IMR-90 (cell line): ENCODE measurements around the gene CAMKMT. TPM values are rescaled to one million over a fixed set of nuclear protein-coding genes. Genes with fewer than 3 reads are reported as not detected.

Source experiments
- ATAC-seq: fragments of 200-7000 bp; cut with Tn5 transposase; 2 replicates; pipeline ENCODE4 v1.9.1; 2020; ENCODE audit warnings: low read depth, mild to moderate bottlenecking, moderate library complexity
- BruUV-seq: library from RNA; stranded (reverse); fragments of 400-500 nt; replicated peaks from 2 replicates; lab custom pipeline; 2021; lab: Mats Ljungman, UMichigan
- CTCF ChIA-PET: fragments of 300-600 bp; formaldehyde crosslinking; extraction: SDS; loops from one replicate; lab custom pipeline; 2021; ENCODE audit warnings: antibody characterized with exemption; lab: Yijun Ruan, JAX
- POLR2A ChIA-PET: fragments of 300-600 bp; sonication (Branson Sonifier 250); formaldehyde crosslinking; loops from one replicate; lab custom pipeline; 2022; ENCODE audit warnings: antibody characterized with exemption; ENCODE audit not compliant: unreplicated experiment; lab: Charles Lee
- DNase-seq: peaks from one replicate; pipeline ENCODE4 v3.0.0; 2013
- H2AFZ ChIP-seq: replicated peaks from 2 replicates; pipeline ENCODE3; 2013; ENCODE audit warnings: low read length, mild to moderate bottlenecking; ENCODE audit not compliant: poor library complexity
- H2AK5ac ChIP-seq: 2 replicates; pipeline ENCODE4 v1.6.1; 2013; ENCODE audit warnings: low read depth, low read length, inconsistent platforms
- H2AK9ac ChIP-seq: replicated peaks from 2 replicates; pipeline ENCODE3; 2013; ENCODE audit warnings: mild to moderate bottlenecking, low read depth, low read length, moderate library complexity; ENCODE audit not compliant: poor library complexity
- H2BK120ac ChIP-seq: 2 replicates; pipeline ENCODE4 v1.6.1; 2013; ENCODE audit warnings: low read depth, low read length, inconsistent platforms
- H2BK15ac ChIP-seq: 3 replicates; pipeline ENCODE4 v1.6.1; 2013; ENCODE audit warnings: low read depth, low read length, inconsistent platforms
- H2BK20ac ChIP-seq: 2 replicates; pipeline ENCODE4 v1.6.1; 2013; ENCODE audit warnings: low read depth, mild to moderate bottlenecking, inconsistent platforms, low read length, moderate library complexity
- H2BK5ac ChIP-seq: 2 replicates; pipeline ENCODE4 v1.6.1; 2013; ENCODE audit warnings: mild to moderate bottlenecking, low read depth, low read length, inconsistent platforms; ENCODE audit not compliant: poor library complexity, severe bottlenecking
- H3K14ac ChIP-seq: replicated peaks from 2 replicates; pipeline ENCODE4 v1.6.1; 2013; ENCODE audit warnings: low read depth, low read length, inconsistent platforms
- H3K18ac ChIP-seq: 2 replicates; pipeline ENCODE4 v1.6.1; 2013; ENCODE audit warnings: low read depth, low read length, control low read depth
- H3K23ac ChIP-seq: 2 replicates; pipeline ENCODE4 v1.6.1; 2013; ENCODE audit warnings: low read depth, low read length, inconsistent platforms
- H3K27ac ChIP-seq: 2 replicates; pipeline ENCODE4 v1.5.1; 2013; ENCODE audit warnings: mild to moderate bottlenecking, control low read depth, low read length; ENCODE audit not compliant: insufficient read depth
- H3K27me3 ChIP-seq: 2 replicates; pipeline ENCODE4 v1.6.1; 2013; ENCODE audit warnings: low read length; ENCODE audit not compliant: control insufficient read depth, insufficient read depth
- H3K36me3 ChIP-seq: 2 replicates; pipeline ENCODE4 v1.6.1; 2013; ENCODE audit warnings: low read length, mixed read lengths; ENCODE audit not compliant: control insufficient read depth, insufficient read depth
- H3K4ac ChIP-seq: 2 replicates; pipeline ENCODE4 v1.6.1; 2013; ENCODE audit warnings: low read depth, low read length, inconsistent platforms
- H3K4me1 ChIP-seq: 2 replicates; pipeline ENCODE4 v1.6.1; 2013; ENCODE audit warnings: low read length, mixed read lengths; ENCODE audit not compliant: control insufficient read depth, insufficient read depth
- H3K4me2 ChIP-seq: 2 replicates; pipeline ENCODE4 v1.6.1; 2013; ENCODE audit warnings: low read depth, mild to moderate bottlenecking, control low read depth, low read length, moderate library complexity
- H3K4me3 ChIP-seq: 2 replicates; pipeline ENCODE4 v1.5.1; 2013; ENCODE audit warnings: low read depth, mild to moderate bottlenecking, control low read depth, low read length, moderate library complexity; ENCODE audit not compliant: insufficient read depth
- H3K56ac ChIP-seq: 2 replicates; pipeline ENCODE4 v1.6.1; 2013; ENCODE audit warnings: low read length, inconsistent platforms; ENCODE audit not compliant: insufficient read depth; ENCODE audit errors: extremely low read depth
- H3K79me1 ChIP-seq, 2 experiments: 2 replicates each; pipeline ENCODE4 v1.6.1; 2013; ENCODE audit warnings: low read length in 2 of 2, inconsistent platforms in 1 of 2, low read depth in 1 of 2
- H3K9ac ChIP-seq: 2 replicates; pipeline ENCODE4 v1.6.1; 2013; ENCODE audit warnings: low read depth, low read length, control low read depth
- H3K9me1 ChIP-seq: 2 replicates; pipeline ENCODE4 v1.6.1; 2013; ENCODE audit warnings: low read length, inconsistent platforms; ENCODE audit not compliant: insufficient read depth
- H3K9me3 ChIP-seq: 2 replicates; pipeline ENCODE4 v1.6.1; 2013; ENCODE audit warnings: low read length; ENCODE audit not compliant: control insufficient read depth, insufficient read depth
- H4K20me1 ChIP-seq: 2 replicates; pipeline ENCODE4 v1.6.1; 2013; ENCODE audit warnings: low read length, inconsistent platforms; ENCODE audit not compliant: insufficient read depth
- H4K5ac ChIP-seq: 2 replicates; pipeline ENCODE4 v1.6.1; 2013; ENCODE audit warnings: mild to moderate bottlenecking, low read depth, low read length, control low read depth
- H4K8ac ChIP-seq, 2 experiments: 2 replicates each; pipeline ENCODE4 v1.6.1; 2013; ENCODE audit warnings: low read depth in 2 of 2, low read length in 2 of 2, control low read depth in 1 of 2, inconsistent platforms in 1 of 2
- H4K91ac ChIP-seq: 2 replicates; pipeline ENCODE4 v1.6.1; 2013; ENCODE audit warnings: low read depth, low read length, inconsistent platforms; ENCODE audit not compliant: insufficient read depth
- BHLHE40 ChIP-seq: fragments of 150-350 bp; IDR thresholded peaks from 2 replicates; pipeline ENCODE4 v1.6.1; 2016; ENCODE audit warnings: mild to moderate bottlenecking, low read depth, low read length
- CEBPB ChIP-seq: IDR thresholded peaks from 2 replicates; pipeline ENCODE4 v1.6.1; 2012; ENCODE audit warnings: low read depth, low read length, improper control_type of control experiment
- CHD1 ChIP-seq: IDR thresholded peaks from 2 replicates; pipeline ENCODE4 v1.6.1; 2012; ENCODE audit warnings: low read depth, low read length, improper control_type of control experiment
- ELK1 ChIP-seq: fragments of 150-350 bp; IDR thresholded peaks from 2 replicates; pipeline ENCODE4 v1.6.1; 2016; ENCODE audit warnings: low read depth, mild to moderate bottlenecking, low read length, moderate library complexity, borderline replicate concordance
- FOS ChIP-seq: fragments of 150-350 bp; IDR thresholded peaks from 2 replicates; pipeline ENCODE4 v1.6.1; 2016; ENCODE audit warnings: low read depth, low read length
- MAFK ChIP-seq: IDR thresholded peaks from 2 replicates; pipeline ENCODE4 v1.6.1; 2012; ENCODE audit warnings: low read depth, low read length, improper control_type of control experiment
- MAZ ChIP-seq: IDR thresholded peaks from 2 replicates; pipeline ENCODE4 v1.6.1; 2012; ENCODE audit warnings: low read depth, mild to moderate bottlenecking, low read length, improper control_type of control experiment, moderate library complexity, borderline replicate concordance
- MXI1 ChIP-seq: IDR thresholded peaks from 2 replicates; pipeline ENCODE4 v1.6.1; 2012; ENCODE audit warnings: low read depth, mild to moderate bottlenecking, low read length, moderate library complexity, borderline replicate concordance
- NFE2L2 ChIP-seq: fragments of 150-350 bp; IDR thresholded peaks from 2 replicates; pipeline ENCODE4 v1.6.1; 2016; ENCODE audit warnings: low read depth, mild to moderate bottlenecking, low read length
- POLR2A ChIP-seq: IDR thresholded peaks from 2 replicates; pipeline ENCODE4 v1.6.1; 2012; ENCODE audit warnings: mild to moderate bottlenecking, low read depth, low read length
- RCOR1 ChIP-seq: IDR thresholded peaks from 2 replicates; pipeline ENCODE4 v1.6.1; 2012; ENCODE audit warnings: mild to moderate bottlenecking, low read length, improper control_type of control experiment; ENCODE audit not compliant: insufficient replicate concordance
- RFX5 ChIP-seq: IDR thresholded peaks from 2 replicates; pipeline ENCODE4 v1.8.0; 2012; ENCODE audit warnings: low read depth, mild to moderate bottlenecking, low read length, moderate library complexity
- USF2 ChIP-seq: fragments of 150-350 bp; IDR thresholded peaks from 2 replicates; pipeline ENCODE4 v1.6.1; 2017; ENCODE audit warnings: mild to moderate bottlenecking, antibody characterized with exemption, low read length, low read depth
- WGBS, 2 experiments: methylation state at CpG; one replicate each; pipeline versions ENCODE4 v1.1.5 to v1.1.7; 2013; ENCODE audit warnings: missing lambda C conversion rate in 2 of 2; ENCODE audit not compliant: insufficient read length in 1 of 2; ENCODE audit errors: extremely low coverage in 2 of 2; 5-methylcytosine and 5-hydroxymethylcytosine counted together
- dilution Hi-C: fragments of 300-500 bp; cut with HindIII; formaldehyde crosslinking; loops from one replicate; pipeline ENCODE4 v1.14.3; 2018; ENCODE audit warnings: low sequenced_read_pairs; ENCODE audit not compliant: unreplicated experiment
- in situ Hi-C: fragments of 300-500 bp; cut with MboI; formaldehyde crosslinking; loops from 3 replicates; pipeline ENCODE4 v1.14.3; 2019; ENCODE audit warnings: low sequenced_read_pairs, inconsistent platforms, mixed read lengths
- intact Hi-C: fragments of 100-400 bp; cut with micrococcal nuclease; formaldehyde crosslinking; loops from 2 replicates; pipeline ENCODE4 v1.10.0; 2022
- polyA plus RNA-seq, 3 experiments: library from polyadenylated mRNA; depleted of rRNA; stranded (reverse); fragments of >200 nt; gene quantifications; 2 replicates each; pipeline ENCODE4 v1.2.3, GENCODE V29; 2012; ENCODE audit warnings: low replicate concordance in 1 of 3
- total RNA-seq: library from RNA; depleted of rRNA; stranded (reverse); fragments of >200 nt; gene quantifications from 2 replicates; pipeline ENCODE4 v1.2.3, GENCODE V29; 2012
- TF ChIP-seq, protein P1 (sequence below): conservative IDR thresholded peaks from 2 replicates; pipeline ENCODE4 v1.5.1; 2012; ENCODE audit warnings: mild to moderate bottlenecking, low read depth, low read length, improper control_type of control experiment

Gene CAMKMT
- total and polyA plus RNA-seq, 2 of the 4 experiments (the other 2 are of a cell fraction): 4.4 to 6.8 TPM

DNA sequence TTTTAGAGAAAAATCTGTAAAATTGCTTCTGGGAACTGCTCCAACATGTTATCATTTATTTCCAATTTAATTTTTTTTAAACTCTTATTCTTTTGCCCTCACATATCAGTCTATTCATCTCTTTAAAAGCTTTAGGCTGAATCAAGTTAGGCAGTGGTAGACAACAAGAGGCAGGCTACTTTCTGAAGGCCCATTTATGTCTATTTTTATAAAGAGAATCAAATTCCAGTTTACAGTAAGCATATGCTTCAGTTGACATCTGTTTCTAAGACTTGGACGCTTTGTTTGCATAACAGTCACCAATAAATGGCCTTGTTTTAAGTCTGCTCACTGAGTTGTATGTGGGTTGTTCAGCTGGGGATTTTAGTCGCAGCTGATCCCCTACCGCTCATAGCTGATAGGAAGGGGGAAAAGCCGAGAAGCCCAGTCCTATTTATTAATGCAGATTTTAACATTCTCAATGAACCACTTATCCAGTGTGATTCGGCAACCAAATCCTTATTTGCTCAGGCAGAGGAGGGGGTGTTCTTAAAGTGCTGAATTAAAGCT lies 319.3 kb downstream of the CAMKMT start:
- no peak overlapping the region for H2AK9ac ChIP-seq
- H2AK5ac ChIP-seq: no peak overlapping the region
- POLR2A ChIA-PET: interaction anchor here (0.7 kb wide), 1 partner anchor 8 kb away, joined by 3 read pairs; no protein-coding TSS in a partner anchor
- H3K9me3 ChIP-seq: no peaks in the 10 kb centered on the region
- no peaks in the 10 kb centered on the region for H3K36me3 ChIP-seq
- H3K4me3 ChIP-seq: no peak overlapping the region
- H3K4me2 ChIP-seq: no peak overlapping the region; the same call in 1 of the 2 replicates
- in situ Hi-C loops (no loop called here), intact Hi-C loops (no loop called here), dilution Hi-C loops (no loop called here)
- no peak overlapping the region for H2BK5ac ChIP-seq
- no peak overlapping the region for H3K56ac ChIP-seq
- TF ChIP-seq MAFK (no peak), RCOR1 (no peak), MAZ (no peak), CHD1 (no peak), USF2 (no peak), ELK1 (no peak), RFX5 (no peak), NFE2L2 (no peak), POLR2A (no peak), CEBPB (no peak), FOS (no peak), MXI1 (no peak), BHLHE40 (no peak)
- TF ChIP-seq, protein P1, sequence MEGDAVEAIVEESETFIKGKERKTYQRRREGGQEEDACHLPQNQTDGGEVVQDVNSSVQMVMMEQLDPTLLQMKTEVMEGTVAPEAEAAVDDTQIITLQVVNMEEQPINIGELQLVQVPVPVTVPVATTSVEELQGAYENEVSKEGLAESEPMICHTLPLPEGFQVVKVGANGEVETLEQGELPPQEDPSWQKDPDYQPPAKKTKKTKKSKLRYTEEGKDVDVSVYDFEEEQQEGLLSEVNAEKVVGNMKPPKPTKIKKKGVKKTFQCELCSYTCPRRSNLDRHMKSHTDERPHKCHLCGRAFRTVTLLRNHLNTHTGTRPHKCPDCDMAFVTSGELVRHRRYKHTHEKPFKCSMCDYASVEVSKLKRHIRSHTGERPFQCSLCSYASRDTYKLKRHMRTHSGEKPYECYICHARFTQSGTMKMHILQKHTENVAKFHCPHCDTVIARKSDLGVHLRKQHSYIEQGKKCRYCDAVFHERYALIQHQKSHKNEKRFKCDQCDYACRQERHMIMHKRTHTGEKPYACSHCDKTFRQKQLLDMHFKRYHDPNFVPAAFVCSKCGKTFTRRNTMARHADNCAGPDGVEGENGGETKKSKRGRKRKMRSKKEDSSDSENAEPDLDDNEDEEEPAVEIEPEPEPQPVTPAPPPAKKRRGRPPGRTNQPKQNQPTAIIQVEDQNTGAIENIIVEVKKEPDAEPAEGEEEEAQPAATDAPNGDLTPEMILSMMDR: no peak
- CTCF ChIA-PET: interaction anchor here (0.6 to 1.6 kb wide), 4 partner anchors 10 to 201 kb away, joined by 3 to 5 read pairs (median 3); no protein-coding TSS in a partner anchor
- H2AFZ ChIP-seq: no peak overlapping the region
- no peak overlapping the region for H3K27ac ChIP-seq
- H4K8ac ChIP-seq: no peak overlapping the region
- no peaks in the 10 kb centered on the region for H4K20me1 ChIP-seq
- no peaks in the 10 kb centered on the region for H3K9me1 ChIP-seq
- no peak overlapping the region for H3K18ac ChIP-seq
- H4K5ac ChIP-seq: no peak overlapping the region
- DNase-seq (peak; percentile 8), ATAC-seq (peak; percentile 71)
- H3K79me1 ChIP-seq: no peaks in the 10 kb centered on the region
- no peak overlapping the region for H3K9ac ChIP-seq
- H4K91ac ChIP-seq: no peak overlapping the region
- no peak overlapping the region for H3K4ac ChIP-seq
- H2BK15ac ChIP-seq: no peak overlapping the region
- peaks cover 3% of the 10 kb centered on the region; the same call in 1 of the 2 replicates for H3K4me1 ChIP-seq
- no TSS peak for BruUV-seq
- H3K23ac ChIP-seq: no peak overlapping the region
- H3K27me3 ChIP-seq: no peaks in the 10 kb centered on the region; the same call in 1 of the 2 replicates
- H3K14ac ChIP-seq: no peak overlapping the region
- H2BK20ac ChIP-seq: no peak overlapping the region
- no CpG with 5 or more reads among the region's 5 CpGs for WGBS, 2 experiments
- no peak overlapping the region for H2BK120ac ChIP-seq
